ENCODE measurements around the gene HOXD10.

DNA sequence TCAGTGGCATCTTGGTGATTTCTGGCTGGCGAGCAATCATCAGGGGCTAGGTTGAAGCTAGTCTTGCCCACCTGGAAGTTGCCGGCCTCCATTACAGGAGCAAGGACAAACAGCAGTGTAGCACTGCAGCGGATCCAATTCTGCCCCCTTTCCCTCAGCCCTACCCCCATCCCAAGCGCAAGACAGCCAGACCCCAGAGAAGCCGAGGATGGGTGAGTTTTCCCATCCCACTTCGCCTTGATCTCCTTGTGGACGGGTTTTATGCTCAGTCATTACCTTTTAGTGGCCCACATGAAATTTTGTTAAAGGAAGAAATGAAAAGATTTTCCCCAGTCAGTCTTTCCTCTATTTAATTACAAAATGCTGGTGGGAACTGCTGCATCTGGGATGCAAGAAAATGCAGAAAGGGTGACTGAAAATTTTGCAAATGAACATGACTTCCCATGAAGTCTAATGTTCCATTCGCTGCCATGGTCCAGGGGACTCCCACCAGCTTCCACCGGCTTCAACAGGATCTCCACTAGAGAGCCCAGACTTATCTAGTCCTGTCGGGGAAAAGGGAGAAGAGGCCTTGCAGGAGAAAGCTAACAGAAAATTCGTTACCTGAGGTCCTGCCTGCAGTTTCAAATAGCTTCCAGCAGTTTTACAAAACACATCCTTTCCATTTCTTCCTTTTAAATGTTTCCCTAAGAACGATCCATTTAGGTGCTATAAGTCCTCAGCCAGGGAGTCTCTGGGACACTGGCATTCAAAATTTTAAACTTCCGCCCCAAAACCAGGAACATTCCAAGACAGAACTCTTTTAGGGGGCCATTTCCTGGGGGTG is 4.0 kb downstream of the HOXD10 start:
- TF ChIP-seq, protein P1, sequence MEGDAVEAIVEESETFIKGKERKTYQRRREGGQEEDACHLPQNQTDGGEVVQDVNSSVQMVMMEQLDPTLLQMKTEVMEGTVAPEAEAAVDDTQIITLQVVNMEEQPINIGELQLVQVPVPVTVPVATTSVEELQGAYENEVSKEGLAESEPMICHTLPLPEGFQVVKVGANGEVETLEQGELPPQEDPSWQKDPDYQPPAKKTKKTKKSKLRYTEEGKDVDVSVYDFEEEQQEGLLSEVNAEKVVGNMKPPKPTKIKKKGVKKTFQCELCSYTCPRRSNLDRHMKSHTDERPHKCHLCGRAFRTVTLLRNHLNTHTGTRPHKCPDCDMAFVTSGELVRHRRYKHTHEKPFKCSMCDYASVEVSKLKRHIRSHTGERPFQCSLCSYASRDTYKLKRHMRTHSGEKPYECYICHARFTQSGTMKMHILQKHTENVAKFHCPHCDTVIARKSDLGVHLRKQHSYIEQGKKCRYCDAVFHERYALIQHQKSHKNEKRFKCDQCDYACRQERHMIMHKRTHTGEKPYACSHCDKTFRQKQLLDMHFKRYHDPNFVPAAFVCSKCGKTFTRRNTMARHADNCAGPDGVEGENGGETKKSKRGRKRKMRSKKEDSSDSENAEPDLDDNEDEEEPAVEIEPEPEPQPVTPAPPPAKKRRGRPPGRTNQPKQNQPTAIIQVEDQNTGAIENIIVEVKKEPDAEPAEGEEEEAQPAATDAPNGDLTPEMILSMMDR (IDR thresholded peaks at IDR 0.05) = no peak
- TF ChIP-seq POLR2AphosphoS5 (IDR thresholded peaks at IDR 0.05) (no peak), EP300 (IDR thresholded peaks at IDR 0.05) (no peak)

Data from suprapubic skin (tissue), 4 donors.